Panc1 (cell line): Measurements from ENCODE around the gene FGF22.

ENCODE experiments used
- POLR2AphosphoS5 ChIP-seq: IDR thresholded peaks from 2 replicates; pipeline ENCODE4 v1.6.1; 2012; ENCODE audit warnings: mild to moderate bottlenecking, low read depth, low read length, moderate library complexity
- TF ChIP-seq, protein P1 (sequence below): fragments of 450-650 bp; IDR thresholded peaks from 2 replicates; pipeline ENCODE4 v1.5.1; 2017; ENCODE audit warnings: mild to moderate bottlenecking
- TF ChIP-seq, protein P2 (sequence below), 2 experiments: IDR thresholded peaks; 2 replicates each; pipeline ENCODE4 v1.6.1; 2011 to 2012; ENCODE audit warnings: low read depth in 2 of 2, control low read depth in 1 of 2, low read length in 1 of 2, mild to moderate bottlenecking in 1 of 2, moderate library complexity in 1 of 2; ENCODE audit not compliant: insufficient read depth in 1 of 2

DNA sequence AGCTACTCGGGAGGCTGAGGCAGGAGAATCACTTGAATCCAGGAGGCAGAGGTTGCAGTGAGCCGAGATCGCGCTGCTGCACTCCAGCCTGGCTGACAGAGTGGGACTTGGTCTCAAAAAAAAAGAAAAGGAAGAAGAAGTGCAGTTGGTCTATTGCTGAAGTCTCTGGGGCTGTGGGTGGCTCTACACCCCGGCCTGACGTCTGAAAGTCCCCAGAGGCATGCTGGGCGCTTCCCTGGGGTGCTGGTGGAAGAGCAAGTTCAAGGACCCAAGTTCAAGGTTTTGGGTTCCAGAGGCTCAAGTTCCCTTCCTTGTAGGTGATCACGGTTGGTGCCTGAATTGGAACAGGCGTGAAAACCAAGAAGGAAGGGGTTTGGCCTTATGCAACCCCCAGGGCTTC, 46.2 kb upstream of the FGF22 start:
- TF ChIP-seq, protein P1, sequence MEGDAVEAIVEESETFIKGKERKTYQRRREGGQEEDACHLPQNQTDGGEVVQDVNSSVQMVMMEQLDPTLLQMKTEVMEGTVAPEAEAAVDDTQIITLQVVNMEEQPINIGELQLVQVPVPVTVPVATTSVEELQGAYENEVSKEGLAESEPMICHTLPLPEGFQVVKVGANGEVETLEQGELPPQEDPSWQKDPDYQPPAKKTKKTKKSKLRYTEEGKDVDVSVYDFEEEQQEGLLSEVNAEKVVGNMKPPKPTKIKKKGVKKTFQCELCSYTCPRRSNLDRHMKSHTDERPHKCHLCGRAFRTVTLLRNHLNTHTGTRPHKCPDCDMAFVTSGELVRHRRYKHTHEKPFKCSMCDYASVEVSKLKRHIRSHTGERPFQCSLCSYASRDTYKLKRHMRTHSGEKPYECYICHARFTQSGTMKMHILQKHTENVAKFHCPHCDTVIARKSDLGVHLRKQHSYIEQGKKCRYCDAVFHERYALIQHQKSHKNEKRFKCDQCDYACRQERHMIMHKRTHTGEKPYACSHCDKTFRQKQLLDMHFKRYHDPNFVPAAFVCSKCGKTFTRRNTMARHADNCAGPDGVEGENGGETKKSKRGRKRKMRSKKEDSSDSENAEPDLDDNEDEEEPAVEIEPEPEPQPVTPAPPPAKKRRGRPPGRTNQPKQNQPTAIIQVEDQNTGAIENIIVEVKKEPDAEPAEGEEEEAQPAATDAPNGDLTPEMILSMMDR = no peak
- no peak for TF ChIP-seq POLR2AphosphoS5
- TF ChIP-seq, protein P2, sequence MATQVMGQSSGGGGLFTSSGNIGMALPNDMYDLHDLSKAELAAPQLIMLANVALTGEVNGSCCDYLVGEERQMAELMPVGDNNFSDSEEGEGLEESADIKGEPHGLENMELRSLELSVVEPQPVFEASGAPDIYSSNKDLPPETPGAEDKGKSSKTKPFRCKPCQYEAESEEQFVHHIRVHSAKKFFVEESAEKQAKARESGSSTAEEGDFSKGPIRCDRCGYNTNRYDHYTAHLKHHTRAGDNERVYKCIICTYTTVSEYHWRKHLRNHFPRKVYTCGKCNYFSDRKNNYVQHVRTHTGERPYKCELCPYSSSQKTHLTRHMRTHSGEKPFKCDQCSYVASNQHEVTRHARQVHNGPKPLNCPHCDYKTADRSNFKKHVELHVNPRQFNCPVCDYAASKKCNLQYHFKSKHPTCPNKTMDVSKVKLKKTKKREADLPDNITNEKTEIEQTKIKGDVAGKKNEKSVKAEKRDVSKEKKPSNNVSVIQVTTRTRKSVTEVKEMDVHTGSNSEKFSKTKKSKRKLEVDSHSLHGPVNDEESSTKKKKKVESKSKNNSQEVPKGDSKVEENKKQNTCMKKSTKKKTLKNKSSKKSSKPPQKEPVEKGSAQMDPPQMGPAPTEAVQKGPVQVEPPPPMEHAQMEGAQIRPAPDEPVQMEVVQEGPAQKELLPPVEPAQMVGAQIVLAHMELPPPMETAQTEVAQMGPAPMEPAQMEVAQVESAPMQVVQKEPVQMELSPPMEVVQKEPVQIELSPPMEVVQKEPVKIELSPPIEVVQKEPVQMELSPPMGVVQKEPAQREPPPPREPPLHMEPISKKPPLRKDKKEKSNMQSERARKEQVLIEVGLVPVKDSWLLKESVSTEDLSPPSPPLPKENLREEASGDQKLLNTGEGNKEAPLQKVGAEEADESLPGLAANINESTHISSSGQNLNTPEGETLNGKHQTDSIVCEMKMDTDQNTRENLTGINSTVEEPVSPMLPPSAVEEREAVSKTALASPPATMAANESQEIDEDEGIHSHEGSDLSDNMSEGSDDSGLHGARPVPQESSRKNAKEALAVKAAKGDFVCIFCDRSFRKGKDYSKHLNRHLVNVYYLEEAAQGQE (IDR thresholded peaks at IDR 0.05; ENCODE audit: insufficient read depth in 1 of 2, low read depth in 2 of 2, low read length in 1 of 2) = 0 out of 4 replicates have a peak, but pooled peaks of 1 of the 2 experiments have one; percentile 4
